ENCODE results near the gene PRLH. TPM values are rescaled to one million over a fixed set of nuclear protein-coding genes. Genes with fewer than 3 reads are reported as not detected.
A peak's percentile ranks its signal among the peaks of the same experiment; 100 is the strongest.

Gene PRLH
- total RNA-seq, 4 donors from 2014 or later: not detected

DNA sequence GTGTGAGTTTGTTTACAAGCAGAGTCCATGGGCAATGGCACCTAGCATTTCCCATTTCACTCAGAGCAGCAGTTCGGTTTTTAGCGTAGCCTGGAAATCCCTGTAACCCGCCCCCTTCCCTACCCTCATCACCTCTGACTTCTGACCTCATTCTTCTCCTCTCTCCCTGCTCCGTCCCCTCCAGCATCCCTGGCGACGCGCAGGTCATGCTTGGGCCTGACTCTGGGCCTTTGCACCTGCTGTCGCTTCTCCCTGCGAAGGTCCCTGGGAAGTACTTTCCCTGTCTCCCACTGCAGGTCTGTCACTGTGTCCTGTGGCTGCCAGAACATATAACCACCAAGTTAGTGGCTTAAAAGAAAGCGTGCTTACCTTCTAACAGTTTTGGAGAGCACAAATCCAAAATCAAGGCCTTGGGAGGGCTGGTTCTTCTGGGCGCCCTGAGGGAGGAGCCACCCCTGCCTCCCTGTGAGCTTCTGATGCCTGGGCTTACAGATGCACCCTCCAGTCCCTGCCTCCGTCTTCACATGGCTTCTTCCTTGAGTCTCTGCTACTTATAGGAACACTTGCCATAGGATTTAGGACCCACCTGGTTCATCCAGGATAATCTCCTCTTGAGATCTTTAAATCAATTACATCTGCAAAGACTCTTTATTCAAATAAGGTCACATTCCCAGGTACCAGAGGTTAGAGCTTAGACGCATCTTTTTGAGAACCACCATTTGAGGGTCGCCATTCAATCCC is 32.3 kb downstream of the PRLH start:
- 70 to 98% methylated on average over 6 to 7 of the region's 14 CpGs for WGBS, 2 donors (ENCODE audit: low coverage in 1 of 2)
- ATAC-seq: no peak

DNA sequence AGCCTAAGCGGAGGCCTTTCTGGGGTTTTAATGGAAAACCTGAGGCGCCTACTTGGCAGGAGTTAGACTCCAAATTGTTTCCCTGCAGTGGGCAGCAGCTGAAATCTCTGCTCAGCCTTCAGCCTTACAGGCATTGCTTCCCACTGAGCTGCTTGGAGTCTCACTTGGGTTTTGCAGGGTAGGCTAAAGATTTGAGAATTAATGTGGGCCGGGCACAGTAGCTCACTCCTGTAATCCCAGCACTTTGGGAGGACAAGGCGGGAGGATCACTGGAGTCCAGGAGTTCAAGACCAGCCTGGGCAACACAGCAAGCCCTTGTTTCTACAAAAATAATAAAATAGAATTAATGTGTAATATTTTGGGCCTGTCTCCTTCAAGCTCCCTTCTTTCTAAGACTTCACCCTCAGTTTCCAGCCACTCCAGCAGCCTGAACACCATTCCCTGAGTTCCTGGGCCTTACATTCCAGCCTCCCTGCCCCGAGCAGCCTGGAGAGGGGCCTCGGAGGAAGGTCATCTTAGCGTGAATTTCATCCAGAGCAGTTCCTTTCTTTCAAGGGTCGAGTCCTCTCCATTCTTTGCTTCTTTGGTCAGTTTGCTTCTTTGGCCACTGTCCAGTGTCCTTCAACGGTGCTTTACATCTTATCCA is 33.2 kb downstream of the PRLH start:
- Histone ChIP-seq H3K27me3 (no peaks in the 10 kb centered on the region), H3K9me3 (no peaks in the 10 kb centered on the region), H3K4me3 (peak overlapping the region in 1 of 2 donors; percentile 33), H3K27ac (peak overlapping the region; percentile 81 to 88 (median 86)), H3K36me3 (no peaks in the 10 kb centered on the region), H3K4me1 (peaks cover 0 to 79% (median 14%) of the 10 kb centered on the region in 3 donors)
- TF ChIP-seq POLR2AphosphoS5 (IDR thresholded peaks at IDR 0.05): no peak
- no peak for TF ChIP-seq EP300 (IDR thresholded peaks at IDR 0.05)
- no peak for TF ChIP-seq POLR2A (IDR thresholded peaks at IDR 0.05)
- TF ChIP-seq, protein P1, sequence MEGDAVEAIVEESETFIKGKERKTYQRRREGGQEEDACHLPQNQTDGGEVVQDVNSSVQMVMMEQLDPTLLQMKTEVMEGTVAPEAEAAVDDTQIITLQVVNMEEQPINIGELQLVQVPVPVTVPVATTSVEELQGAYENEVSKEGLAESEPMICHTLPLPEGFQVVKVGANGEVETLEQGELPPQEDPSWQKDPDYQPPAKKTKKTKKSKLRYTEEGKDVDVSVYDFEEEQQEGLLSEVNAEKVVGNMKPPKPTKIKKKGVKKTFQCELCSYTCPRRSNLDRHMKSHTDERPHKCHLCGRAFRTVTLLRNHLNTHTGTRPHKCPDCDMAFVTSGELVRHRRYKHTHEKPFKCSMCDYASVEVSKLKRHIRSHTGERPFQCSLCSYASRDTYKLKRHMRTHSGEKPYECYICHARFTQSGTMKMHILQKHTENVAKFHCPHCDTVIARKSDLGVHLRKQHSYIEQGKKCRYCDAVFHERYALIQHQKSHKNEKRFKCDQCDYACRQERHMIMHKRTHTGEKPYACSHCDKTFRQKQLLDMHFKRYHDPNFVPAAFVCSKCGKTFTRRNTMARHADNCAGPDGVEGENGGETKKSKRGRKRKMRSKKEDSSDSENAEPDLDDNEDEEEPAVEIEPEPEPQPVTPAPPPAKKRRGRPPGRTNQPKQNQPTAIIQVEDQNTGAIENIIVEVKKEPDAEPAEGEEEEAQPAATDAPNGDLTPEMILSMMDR (IDR thresholded peaks at IDR 0.05): no peak
- no peak for ATAC-seq
- WGBS, 2 donors (ENCODE audit: low coverage in 1 of 2): 48 to 64% methylated on average over 2 to 7 of the region's 9 CpGs

More for the DNA sequence above, 32.3 kb downstream of the PRLH start:
- H3K27ac ChIP-seq: peak overlapping the region in 2 of 4 donors; percentile 86 to 88
- H3K9me3 ChIP-seq: no peaks in the 10 kb centered on the region
- no peaks in the 10 kb centered on the region for H3K36me3 ChIP-seq
- no peaks in the 10 kb centered on the region for H3K27me3 ChIP-seq
- TF ChIP-seq, protein P1 (IDR thresholded peaks at IDR 0.05): no peak
- TF ChIP-seq POLR2AphosphoS5 (IDR thresholded peaks at IDR 0.05): no peak
- peaks cover 0 to 81% (median 23%) of the 10 kb centered on the region in 3 donors for H3K4me1 ChIP-seq
- no peak overlapping the region for H3K4me3 ChIP-seq

DNA sequence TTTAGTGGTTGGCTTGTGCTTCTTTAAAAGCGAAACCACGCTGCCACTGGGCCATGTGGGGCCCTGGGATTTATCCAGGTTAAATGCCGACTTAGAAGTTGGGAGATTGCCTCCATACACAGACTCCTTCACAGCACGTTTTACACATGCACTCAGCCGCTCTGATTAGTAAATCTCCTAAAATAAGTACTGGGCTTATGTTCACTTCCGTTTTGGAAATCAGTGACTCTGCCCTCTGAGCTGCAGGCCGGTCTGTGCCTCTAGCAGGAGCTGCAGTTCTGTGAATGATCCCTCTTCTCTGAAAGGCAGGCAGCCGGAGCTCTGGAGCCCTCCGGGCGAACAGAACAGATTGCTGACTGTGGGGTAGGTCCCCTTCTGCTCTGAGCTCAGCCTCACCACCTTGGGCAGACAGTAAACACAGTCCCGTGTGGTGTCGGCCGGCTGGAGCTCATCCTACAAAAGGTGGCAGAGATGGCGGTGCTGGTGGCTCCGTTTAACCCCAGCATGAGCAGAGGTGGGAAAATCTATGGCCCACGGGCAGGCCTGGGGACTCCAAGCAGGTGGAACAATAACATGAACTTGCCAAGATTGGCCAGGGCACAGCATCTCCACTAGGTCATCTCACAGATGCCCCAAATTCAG is 34.0 kb downstream of the PRLH start:
- H3K9me3 ChIP-seq: no peaks in the 10 kb centered on the region
- no peaks in the 10 kb centered on the region for H3K27me3 ChIP-seq
- no peaks in the 10 kb centered on the region for H3K36me3 ChIP-seq
- peaks cover 0 to 72% (median 8%) of the 10 kb centered on the region in 3 donors for H3K4me1 ChIP-seq
- peak; percentile 77 for TF ChIP-seq POLR2AphosphoS5 (IDR thresholded peaks at IDR 0.05)
- TF ChIP-seq, protein P1 (IDR thresholded peaks at IDR 0.05): peak in 3 of 4 experiments; percentile 6 to 57 (median 31)
- TF ChIP-seq EP300 (IDR thresholded peaks at IDR 0.05): no peak
- H3K27ac ChIP-seq: peak overlapping the region; percentile 81 to 88 (median 86)
- peak; percentile 78 for ATAC-seq
- 34% methylated on average over 6 of the region's 16 CpGs; no CpG with 5 or more reads in 1 of the 2 donors for WGBS, 2 donors (ENCODE audit: low coverage in 1 of 2)
- H3K4me3 ChIP-seq: peak overlapping the region; percentile 16 to 33

DNA sequence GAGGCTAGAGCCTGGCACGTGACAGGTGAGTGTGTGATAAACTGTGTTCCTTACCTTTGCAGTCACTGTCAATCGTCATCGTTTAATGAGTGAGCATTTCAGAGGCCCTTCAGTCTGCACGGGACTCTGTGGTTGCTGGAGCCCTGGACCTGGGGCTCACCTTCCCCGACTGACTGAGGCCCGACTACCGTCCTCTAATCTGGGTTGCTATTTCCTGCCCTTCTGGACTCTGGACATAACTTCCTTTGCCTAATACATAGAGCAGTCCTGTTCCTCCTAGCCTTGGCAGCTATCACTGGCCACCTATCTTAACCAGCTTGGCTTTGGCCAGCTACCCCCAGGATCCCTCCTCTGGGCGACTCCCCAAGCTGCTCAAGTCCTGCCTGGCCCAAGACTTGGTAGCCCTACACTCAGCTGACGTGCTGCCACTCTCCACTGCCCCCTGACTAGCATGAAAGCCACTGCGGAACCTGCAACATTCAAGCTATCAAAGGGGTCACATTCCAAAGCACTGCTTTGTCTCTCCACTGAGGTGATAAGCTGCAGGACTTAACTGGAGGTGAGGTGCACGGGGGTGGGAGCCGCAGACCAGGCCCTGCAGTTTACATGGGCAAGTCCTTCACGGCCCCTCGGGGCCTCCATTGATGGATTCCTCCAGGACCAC is 35.2 kb downstream of the PRLH start:
- Histone ChIP-seq H3K9me3 (no peaks in the 10 kb centered on the region), H3K4me1 (peaks cover 0 to 62% (median 8%) of the 10 kb centered on the region in 3 donors), H3K36me3 (no peaks in the 10 kb centered on the region), H3K27me3 (no peaks in the 10 kb centered on the region), H3K27ac (peak overlapping the region in 3 of 4 donors; percentile 86 to 88 (median 87)), H3K4me3 (no peak overlapping the region)
- ATAC-seq: no peak
- 84 to 100% methylated on average over 2 to 6 of the region's 14 CpGs for WGBS, 2 donors (ENCODE audit: low coverage in 1 of 2)
- TF ChIP-seq POLR2AphosphoS5 (IDR thresholded peaks at IDR 0.05) (no peak), POLR2A (IDR thresholded peaks at IDR 0.05) (no peak), EP300 (IDR thresholded peaks at IDR 0.05) (no peak)
- TF ChIP-seq, protein P1 (IDR thresholded peaks at IDR 0.05): no peak

Measured in gastroesophageal sphincter (tissue), 4 donors.